HL-60 (cell line): ENCODE data around the gene PHF11.

Experiments used
- DNase-seq, 2 experiments: peaks; one replicate each; pipeline ENCODE4 v3.0.0-alpha.2; 2010 to 2020; ENCODE audit warnings: low read depth in 1 of 2, low spot score in 1 of 2
- H3K27ac ChIP-seq: fragments of 250-450 bp; sonication (Bioruptor Pico); replicated peaks from 2 replicates; pipeline ENCODE4 v1.5.1; 2020; ENCODE audit warnings: mild to moderate bottlenecking, moderate library complexity
- H3K27me3 ChIP-seq: fragments of 250-450 bp; sonication (Bioruptor Pico); 2 replicates; pipeline ENCODE4 v1.5.1; 2021; ENCODE audit warnings: mild to moderate bottlenecking, moderate library complexity; ENCODE audit not compliant: insufficient read depth, poor library complexity, severe bottlenecking
- H3K4me3 ChIP-seq: replicated peaks from 2 replicates; pipeline ENCODE4 v1.5.1; 2011; ENCODE audit warnings: mild to moderate bottlenecking, control low read depth, low read length; ENCODE audit not compliant: insufficient read depth
- GABPA ChIP-seq: IDR thresholded peaks from 2 replicates; pipeline ENCODE4 v1.6.1; 2012; ENCODE audit warnings: low read depth
- POLR2AphosphoS5 ChIP-seq: IDR thresholded peaks from 2 replicates; pipeline ENCODE4 v1.6.1; 2012; ENCODE audit warnings: low read depth
- SPI1 ChIP-seq: IDR thresholded peaks from 2 replicates; pipeline ENCODE4 v1.6.1; 2012; ENCODE audit warnings: low read depth, mild to moderate bottlenecking, borderline replicate concordance
- TF ChIP-seq, protein P1 (sequence below): IDR thresholded peaks from one replicate; pipeline ENCODE4 v1.5.1; 2011; ENCODE audit warnings: low read length, control low read depth, inconsistent platforms; ENCODE audit not compliant: insufficient read depth
- TF ChIP-seq, protein P2 (sequence below): IDR thresholded peaks from 2 replicates; pipeline ENCODE4 v1.6.1; 2012; ENCODE audit warnings: low read depth; ENCODE audit not compliant: insufficient replicate concordance

PHF11 gene

DNA sequence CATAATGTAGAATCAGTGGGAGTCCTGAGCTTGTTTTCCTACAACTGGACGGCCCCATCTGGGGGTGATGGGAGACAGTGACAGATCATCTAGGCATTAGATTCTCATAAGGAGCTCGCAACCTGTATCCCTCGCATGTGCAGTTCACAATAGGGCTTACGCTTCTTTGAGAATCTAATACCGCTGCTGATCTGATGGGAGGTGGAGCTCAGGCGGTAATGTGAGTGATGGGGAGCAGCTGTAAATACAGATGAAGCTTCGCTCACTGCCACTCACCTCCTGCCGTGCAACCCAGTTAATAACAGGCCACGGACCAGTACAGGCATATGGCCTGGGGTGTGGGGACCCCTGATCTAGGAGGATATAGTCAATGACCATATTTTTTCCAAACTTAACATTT, 50.8 kb downstream of the PHF11 start:
- H3K27ac ChIP-seq: no peak overlapping the region
- no peak overlapping the region for H3K4me3 ChIP-seq
- DNase-seq: no peak
- TF ChIP-seq POLR2AphosphoS5 (no peak), GABPA (no peak), SPI1 (no peak)
- TF ChIP-seq, protein P1, sequence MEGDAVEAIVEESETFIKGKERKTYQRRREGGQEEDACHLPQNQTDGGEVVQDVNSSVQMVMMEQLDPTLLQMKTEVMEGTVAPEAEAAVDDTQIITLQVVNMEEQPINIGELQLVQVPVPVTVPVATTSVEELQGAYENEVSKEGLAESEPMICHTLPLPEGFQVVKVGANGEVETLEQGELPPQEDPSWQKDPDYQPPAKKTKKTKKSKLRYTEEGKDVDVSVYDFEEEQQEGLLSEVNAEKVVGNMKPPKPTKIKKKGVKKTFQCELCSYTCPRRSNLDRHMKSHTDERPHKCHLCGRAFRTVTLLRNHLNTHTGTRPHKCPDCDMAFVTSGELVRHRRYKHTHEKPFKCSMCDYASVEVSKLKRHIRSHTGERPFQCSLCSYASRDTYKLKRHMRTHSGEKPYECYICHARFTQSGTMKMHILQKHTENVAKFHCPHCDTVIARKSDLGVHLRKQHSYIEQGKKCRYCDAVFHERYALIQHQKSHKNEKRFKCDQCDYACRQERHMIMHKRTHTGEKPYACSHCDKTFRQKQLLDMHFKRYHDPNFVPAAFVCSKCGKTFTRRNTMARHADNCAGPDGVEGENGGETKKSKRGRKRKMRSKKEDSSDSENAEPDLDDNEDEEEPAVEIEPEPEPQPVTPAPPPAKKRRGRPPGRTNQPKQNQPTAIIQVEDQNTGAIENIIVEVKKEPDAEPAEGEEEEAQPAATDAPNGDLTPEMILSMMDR: no peak
- TF ChIP-seq, protein P2, sequence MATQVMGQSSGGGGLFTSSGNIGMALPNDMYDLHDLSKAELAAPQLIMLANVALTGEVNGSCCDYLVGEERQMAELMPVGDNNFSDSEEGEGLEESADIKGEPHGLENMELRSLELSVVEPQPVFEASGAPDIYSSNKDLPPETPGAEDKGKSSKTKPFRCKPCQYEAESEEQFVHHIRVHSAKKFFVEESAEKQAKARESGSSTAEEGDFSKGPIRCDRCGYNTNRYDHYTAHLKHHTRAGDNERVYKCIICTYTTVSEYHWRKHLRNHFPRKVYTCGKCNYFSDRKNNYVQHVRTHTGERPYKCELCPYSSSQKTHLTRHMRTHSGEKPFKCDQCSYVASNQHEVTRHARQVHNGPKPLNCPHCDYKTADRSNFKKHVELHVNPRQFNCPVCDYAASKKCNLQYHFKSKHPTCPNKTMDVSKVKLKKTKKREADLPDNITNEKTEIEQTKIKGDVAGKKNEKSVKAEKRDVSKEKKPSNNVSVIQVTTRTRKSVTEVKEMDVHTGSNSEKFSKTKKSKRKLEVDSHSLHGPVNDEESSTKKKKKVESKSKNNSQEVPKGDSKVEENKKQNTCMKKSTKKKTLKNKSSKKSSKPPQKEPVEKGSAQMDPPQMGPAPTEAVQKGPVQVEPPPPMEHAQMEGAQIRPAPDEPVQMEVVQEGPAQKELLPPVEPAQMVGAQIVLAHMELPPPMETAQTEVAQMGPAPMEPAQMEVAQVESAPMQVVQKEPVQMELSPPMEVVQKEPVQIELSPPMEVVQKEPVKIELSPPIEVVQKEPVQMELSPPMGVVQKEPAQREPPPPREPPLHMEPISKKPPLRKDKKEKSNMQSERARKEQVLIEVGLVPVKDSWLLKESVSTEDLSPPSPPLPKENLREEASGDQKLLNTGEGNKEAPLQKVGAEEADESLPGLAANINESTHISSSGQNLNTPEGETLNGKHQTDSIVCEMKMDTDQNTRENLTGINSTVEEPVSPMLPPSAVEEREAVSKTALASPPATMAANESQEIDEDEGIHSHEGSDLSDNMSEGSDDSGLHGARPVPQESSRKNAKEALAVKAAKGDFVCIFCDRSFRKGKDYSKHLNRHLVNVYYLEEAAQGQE: no peak
- H3K27me3 ChIP-seq: no peaks in the 10 kb centered on the region

DNA sequence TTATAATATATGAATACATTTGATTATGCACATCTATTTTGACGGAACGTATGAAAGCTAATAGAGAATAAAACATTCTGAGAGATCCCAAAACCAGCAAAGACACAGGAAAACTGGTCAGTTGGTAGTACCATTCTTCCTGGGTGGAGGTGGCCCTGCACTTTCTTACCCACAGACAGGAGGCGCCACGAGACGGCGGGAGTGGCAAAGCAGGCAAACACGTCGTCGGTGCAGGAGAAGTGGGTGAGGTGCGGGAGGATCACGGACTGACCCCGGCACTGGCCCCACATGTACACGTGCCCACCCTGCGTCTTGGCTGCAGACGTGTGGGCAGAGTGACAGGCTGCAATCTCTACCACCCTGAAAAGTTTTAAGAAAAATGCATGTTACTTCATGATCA, 53.5 kb downstream of the PHF11 start:
- no peak overlapping the region for H3K4me3 ChIP-seq
- no peak for DNase-seq
- H3K27me3 ChIP-seq: no peaks in the 10 kb centered on the region
- TF ChIP-seq SPI1: no peak
- TF ChIP-seq, protein P2: no peak
- no peak for TF ChIP-seq POLR2AphosphoS5
- TF ChIP-seq, protein P1: no peak
- no peak for TF ChIP-seq GABPA
- H3K27ac ChIP-seq: no peak overlapping the region

DNA sequence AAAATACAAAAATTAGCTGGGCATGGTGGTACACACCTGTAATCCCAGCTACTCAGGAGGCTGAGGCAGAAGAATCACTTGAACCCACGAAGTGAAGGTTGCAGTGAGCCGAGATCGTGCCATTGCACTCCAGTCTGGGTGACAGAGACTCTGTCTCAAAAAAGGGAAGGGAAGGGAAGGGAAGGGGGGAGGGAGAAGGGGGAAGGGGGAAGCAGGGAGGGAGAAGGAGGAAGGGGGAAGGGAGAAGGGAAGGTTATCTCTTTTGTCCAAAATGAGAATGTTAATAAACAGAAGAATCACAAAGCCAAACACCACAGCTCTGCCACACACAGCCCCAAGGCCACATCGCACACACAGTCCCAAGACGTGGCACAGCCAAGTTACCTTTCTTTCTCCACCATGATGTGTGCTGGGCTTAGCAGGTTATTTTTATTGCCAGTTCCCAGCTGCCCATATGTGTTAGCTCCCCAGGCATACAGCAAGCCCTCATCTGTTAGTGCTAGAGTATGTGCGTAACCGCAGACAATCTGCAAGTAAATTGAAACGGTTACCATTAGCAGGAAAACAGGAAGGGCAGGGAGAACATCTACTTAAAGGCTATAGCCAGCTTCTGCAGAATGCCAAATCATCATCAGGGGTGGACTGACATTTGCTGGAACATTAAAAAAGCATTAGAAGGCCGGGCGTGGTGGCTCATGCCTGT, 55.3 kb downstream of the PHF11 start:
- Histone ChIP-seq H3K4me3 (no peak overlapping the region), H3K27me3 (no peaks in the 10 kb centered on the region), H3K27ac (peak overlapping the region; percentile 80)
- peak; percentile 25 to 86 for DNase-seq
- TF ChIP-seq POLR2AphosphoS5: no peak
- TF ChIP-seq SPI1: peak; percentile 77

DNA sequence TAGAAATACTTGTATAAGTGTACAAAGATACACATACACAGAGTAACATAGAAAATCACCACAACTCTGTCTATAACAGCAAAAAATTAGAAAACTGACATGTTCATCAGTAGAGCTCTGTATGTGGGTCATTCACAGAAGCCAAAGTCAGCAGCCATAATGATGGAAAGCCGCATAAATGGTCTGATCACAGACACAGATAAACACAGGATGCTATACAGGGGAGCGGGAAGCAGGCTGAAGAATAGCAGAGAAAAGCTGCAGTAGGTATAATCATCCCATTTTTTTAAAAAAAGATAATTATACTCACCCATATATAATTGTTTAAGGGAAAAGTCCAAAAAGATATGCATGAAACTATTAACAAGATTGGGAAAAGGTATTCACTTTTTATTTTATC, 58.1 kb downstream of the PHF11 start:
- Histone ChIP-seq H3K27ac (no peak overlapping the region), H3K4me3 (no peak overlapping the region), H3K27me3 (no peaks in the 10 kb centered on the region)
- no peak for DNase-seq
- TF ChIP-seq, protein P1: no peak
- no peak for TF ChIP-seq POLR2AphosphoS5
- TF ChIP-seq GABPA: no peak
